ENCODE results near the gene MYL6.

- no peak for TF ChIP-seq CTCF (IDR thresholded peaks at IDR 0.05; ENCODE audit: poor library complexity, severe bottlenecking)
- TF ChIP-seq SMC3 (conservative IDR thresholded peaks at IDR 0.05; ENCODE audit: poor library complexity), result no peak
These were observed 42.8 kb upstream of the MYL6 start for GRCh38 chr12:56115329-56115728.
